HT-29 (cell line): Measurements from ENCODE around the gene ATP6V1G3. TPM values are rescaled to one million over a fixed set of nuclear protein-coding genes. Genes with fewer than 3 reads are reported as not detected.
"Not testable (repeated sequence)": the region's sequence is repeated elsewhere in the genome, so short reads cannot be mapped to it uniquely, and the experiment has no call there.

Experiments
- DNase-seq: peaks from one replicate; pipeline ENCODE4 v3.0.0-alpha.2; 2015; ENCODE audit warnings: low spot score
- total RNA-seq: library from RNA; depleted of rRNA; stranded (reverse); fragments of >200 nt; shearing (Covaris generic); gene quantifications from 2 replicates; pipeline ENCODE4 v1.2.3, GENCODE V29; 2014; rRNA removed

The ATP6V1G3 gene
- total RNA-seq, 1 experiment from 2014 or later, result not detected

DNA sequence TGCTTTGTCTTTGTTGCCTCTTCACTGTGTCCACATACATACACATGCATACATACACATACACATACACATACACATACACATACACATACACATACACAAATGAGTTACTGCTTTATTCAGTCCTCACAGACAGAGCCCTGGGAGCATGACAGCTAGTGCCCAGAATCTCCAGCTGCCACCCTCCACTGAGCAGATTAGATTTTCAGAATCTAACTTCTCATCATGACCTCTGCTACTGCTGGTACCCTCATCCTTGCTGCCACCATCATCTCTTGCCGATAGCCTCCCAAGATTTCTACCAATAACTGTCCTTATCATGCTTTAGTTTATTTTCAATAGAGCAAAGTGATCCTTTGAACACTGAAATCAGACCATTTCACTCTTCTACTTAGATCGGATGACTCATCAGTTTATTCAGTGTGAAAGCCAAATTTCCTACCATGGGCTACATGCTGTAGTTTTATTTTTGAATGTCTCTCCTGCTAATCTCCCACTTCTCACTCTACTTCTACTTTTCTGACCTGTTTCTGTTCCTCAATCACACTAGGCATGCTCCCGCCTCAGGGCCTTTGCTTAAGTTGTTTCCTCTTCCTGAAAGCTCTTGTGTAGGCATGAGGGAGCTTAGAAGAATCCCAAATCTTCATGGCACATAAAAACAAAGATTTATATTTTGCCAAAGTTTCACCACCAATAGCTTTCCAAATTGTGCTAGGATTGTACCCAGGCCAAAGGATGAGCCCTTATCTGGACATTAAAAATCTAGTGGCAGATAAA is 43.0 kb downstream of the ATP6V1G3 start:
- no peak for DNase-seq

GRCh38 chr1:198496216-198497143 is 44.0 kb downstream of the ATP6V1G3 start:
- DNase-seq, result no peak

DNA sequence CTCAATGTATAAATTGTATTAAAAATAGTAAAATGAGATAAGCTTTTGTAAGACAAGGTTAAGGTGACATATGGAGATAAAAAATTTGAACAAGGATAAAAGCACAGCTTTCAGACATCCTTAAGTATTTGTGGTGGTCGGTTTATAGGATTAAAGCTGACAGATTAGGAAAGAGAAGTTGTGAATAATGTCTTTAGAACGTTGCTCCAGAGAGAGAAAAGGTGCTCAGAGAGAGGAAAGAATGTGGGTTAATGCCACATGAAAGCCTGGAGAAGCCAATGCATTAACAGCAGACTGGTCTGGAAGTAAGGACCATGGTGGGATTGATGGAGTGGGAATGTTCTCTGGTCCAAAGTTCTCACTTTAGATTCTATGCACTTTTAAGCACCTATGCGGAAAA is 44.8 kb downstream of the ATP6V1G3 start:
- no peak for DNase-seq

- DNase-seq, result no peak
Observed at GRCh38 chr1:198494658-198495103, 45.8 kb downstream of the ATP6V1G3 start.

DNA sequence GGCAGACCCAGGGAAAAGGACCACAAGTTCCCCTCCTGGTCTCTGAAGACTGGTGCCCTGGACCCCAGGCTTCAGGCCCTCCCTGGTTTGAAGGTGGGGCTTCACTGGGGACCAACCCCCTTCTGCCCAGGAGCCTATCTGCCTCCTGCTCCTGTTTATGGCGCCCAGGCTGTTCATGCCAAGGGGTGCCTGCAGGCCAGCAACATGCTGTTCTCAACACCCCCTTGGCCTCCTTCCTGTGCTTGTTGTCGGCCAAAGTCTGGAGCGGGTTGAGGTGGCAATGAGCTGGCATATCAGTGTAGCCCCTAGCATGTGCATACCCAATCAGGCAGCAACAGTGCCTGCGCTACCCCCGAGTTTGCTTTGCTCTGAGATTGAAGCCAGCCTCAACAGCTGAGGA is 46.3 kb downstream of the ATP6V1G3 start:
- DNase-seq, result no peak

- no peak for DNase-seq
Observed at GRCh38 chr1:198493329-198493728, 47.2 kb downstream of the ATP6V1G3 start.

DNA sequence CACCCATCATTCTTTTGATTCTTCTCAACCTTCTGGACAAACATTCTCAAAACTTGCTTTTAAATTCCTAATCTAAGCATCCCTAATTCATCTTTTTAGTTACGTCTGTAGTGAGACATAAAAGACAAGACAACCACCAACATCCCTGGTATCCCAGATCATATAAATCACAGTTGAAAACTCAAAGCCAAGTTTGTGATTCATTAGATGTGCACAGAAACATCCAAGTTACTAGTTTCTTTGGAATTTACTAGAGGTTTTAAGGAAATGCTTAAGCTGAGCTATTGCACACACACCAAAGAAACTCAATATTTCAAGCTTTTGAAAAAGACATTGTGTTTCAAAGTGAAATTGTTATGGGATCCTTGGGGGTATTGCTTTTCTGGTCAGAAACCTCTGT is 47.6 kb downstream of the ATP6V1G3 start:
- no peak for DNase-seq

GRCh38 chr1:198491596-198491995 is 48.9 kb downstream of the ATP6V1G3 start:
- no peak for DNase-seq

GRCh38 chr1:198491028-198491427 is 49.5 kb downstream of the ATP6V1G3 start:
- no peak for DNase-seq

GRCh38 chr1:198490224-198490623 is 50.3 kb downstream of the ATP6V1G3 start:
- no peak for DNase-seq

- DNase-seq, result no peak
Observed at GRCh38 chr1:198486903-198487302, 53.6 kb downstream of the ATP6V1G3 start.

- no peak for DNase-seq
Observed at GRCh38 chr1:198483645-198484044, 56.8 kb downstream of the ATP6V1G3 start.

GRCh38 chr1:198483006-198483405 is 57.5 kb downstream of the ATP6V1G3 start:
- DNase-seq, result no peak

GRCh38 chr1:198481661-198482060 is 58.8 kb downstream of the ATP6V1G3 start:
- no peak for DNase-seq

DNA sequence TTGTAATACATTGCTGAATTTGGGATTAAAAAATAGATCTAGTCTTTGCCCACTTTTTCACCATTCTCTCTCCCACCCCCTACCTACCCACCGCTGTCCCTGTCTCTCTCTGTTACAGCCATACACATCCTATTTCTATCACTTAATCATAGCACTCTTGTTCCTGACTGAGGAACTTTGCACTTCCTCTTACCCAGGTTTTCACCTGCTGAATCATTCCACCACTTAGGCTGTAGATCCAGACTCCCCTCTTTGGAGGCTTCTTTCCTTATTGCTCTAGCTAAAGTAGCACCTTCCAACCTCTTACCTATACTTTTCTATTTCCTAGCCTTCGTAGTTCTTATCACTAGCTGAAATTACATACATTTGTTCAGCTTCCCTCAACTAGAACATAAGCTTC is 59.6 kb downstream of the ATP6V1G3 start:
- no peak for DNase-seq

DNA sequence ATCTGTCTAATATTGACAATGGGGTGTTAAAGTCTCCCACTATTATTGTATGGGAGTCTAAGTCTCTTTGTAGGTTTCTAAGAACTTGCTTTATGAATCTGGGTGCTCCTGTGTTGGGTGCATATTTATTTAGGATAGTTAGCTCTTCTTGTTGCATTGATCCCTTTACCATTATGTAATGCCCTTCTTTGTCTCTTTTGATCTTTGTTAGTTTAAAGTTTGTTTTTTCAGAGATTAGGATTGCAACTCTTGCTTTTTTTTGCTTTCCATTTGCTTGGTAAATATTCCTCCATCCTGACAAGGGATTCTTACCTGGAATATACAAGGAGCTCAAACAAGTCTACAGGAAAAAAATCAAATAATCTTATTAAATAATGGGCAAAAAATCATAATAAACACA is 63.1 kb downstream of the ATP6V1G3 start:
- DNase-seq, result not testable (repeated sequence)

Other genes starting within 250 kb of the ATP6V1G3 start
- not detected in 2 replicates for gene PTPRC, start 98.4 kb upstream of the ATP6V1G3 start, total RNA-seq